GM23338 (cell line): Measurements from ENCODE around the gene QDPR. TPM values are rescaled to one million over a fixed set of nuclear protein-coding genes. Genes with fewer than 3 reads are reported as not detected.

Experiments
- ATAC-seq: fragments of 200-7000 bp; cut with Tn5 transposase; 3 replicates; pipeline ENCODE4 v1.9.1; 2020
- DNase-seq: peaks from one replicate; pipeline ENCODE4 v3.0.0-alpha.2; 2015; ENCODE audit warnings: low spot score
- H2AFZ ChIP-seq: fragments of 200-600 bp; sonication (generic); 2 replicates; pipeline ENCODE4 v1.8.0; 2016; ENCODE audit warnings: antibody characterized with exemption, mild to moderate bottlenecking, moderate library complexity
- H3F3A ChIP-seq: fragments of 200-600 bp; sonication (generic); replicated peaks from 2 replicates; pipeline ENCODE4 v1.8.0; 2017; ENCODE audit warnings: antibody characterized with exemption, mixed run types, low read depth
- H3K27ac ChIP-seq: fragments of 200-600 bp; sonication (generic); 2 replicates; pipeline ENCODE4 v1.6.1; 2016; ENCODE audit warnings: low read depth
- H3K27me3 ChIP-seq: fragments of 200-600 bp; sonication (generic); 2 replicates; pipeline ENCODE4 v1.8.0; 2016; ENCODE audit warnings: mild to moderate bottlenecking, mixed run types, moderate library complexity; ENCODE audit not compliant: insufficient read depth
- H3K36me3 ChIP-seq: fragments of 200-600 bp; sonication (generic); 2 replicates; pipeline ENCODE4 v1.8.0; 2016; ENCODE audit warnings: mild to moderate bottlenecking; ENCODE audit not compliant: insufficient read depth
- H3K4me1 ChIP-seq: fragments of 200-600 bp; sonication (generic); 2 replicates; pipeline ENCODE4 v1.8.0; 2016; ENCODE audit warnings: mild to moderate bottlenecking, moderate library complexity; ENCODE audit not compliant: insufficient read depth
- H3K4me2 ChIP-seq: fragments of 200-600 bp; sonication (generic); 2 replicates; pipeline ENCODE4 v1.7.1; 2017; ENCODE audit warnings: mixed run types
- H3K4me3 ChIP-seq: fragments of 200-600 bp; sonication (generic); 2 replicates; pipeline ENCODE4 v1.6.1; 2016; ENCODE audit warnings: mixed run types
- H3K79me2 ChIP-seq: fragments of 200-600 bp; sonication (generic); replicated peaks from 2 replicates; pipeline ENCODE4 v1.8.0; 2017; ENCODE audit warnings: mild to moderate bottlenecking; ENCODE audit not compliant: insufficient read depth
- H3K9me2 ChIP-seq: fragments of 200-600 bp; sonication (generic); 2 replicates; pipeline ENCODE4 v1.8.0; 2017; ENCODE audit not compliant: insufficient read depth
- H4K20me1 ChIP-seq: fragments of 200-600 bp; sonication (generic); replicated peaks from 2 replicates; pipeline ENCODE4 v1.8.0; 2017; ENCODE audit warnings: mild to moderate bottlenecking; ENCODE audit not compliant: insufficient read depth
- H3K27ac Mint-ChIP-seq: 2 replicates; pipeline ENCODE4 v1.8.0; 2020; ENCODE audit warnings: inconsistent platforms, mild to moderate bottlenecking, moderate library complexity, mixed read lengths
- H3K27me3 Mint-ChIP-seq: 3 replicates; pipeline ENCODE4 v1.8.0; 2022; ENCODE audit warnings: low read depth, mild to moderate bottlenecking, moderate library complexity, mixed read lengths, inconsistent platforms; ENCODE audit not compliant: insufficient read depth, poor library complexity
- H3K36me3 Mint-ChIP-seq: 3 replicates; pipeline ENCODE4 v1.8.0; 2021; ENCODE audit warnings: low read depth, mild to moderate bottlenecking, inconsistent platforms, moderate library complexity, mixed read lengths
- H3K4me1 Mint-ChIP-seq: 3 replicates; pipeline ENCODE4 v1.8.0; 2020; ENCODE audit warnings: mild to moderate bottlenecking, inconsistent platforms, mixed read lengths
- H3K4me3 Mint-ChIP-seq: 3 replicates; pipeline ENCODE4 v1.8.0; 2021; ENCODE audit warnings: moderate library complexity, mild to moderate bottlenecking, inconsistent platforms, mixed read lengths
- H3K9me3 Mint-ChIP-seq: 3 replicates; pipeline ENCODE4 v1.8.0; 2020; ENCODE audit warnings: moderate library complexity, mild to moderate bottlenecking, inconsistent platforms, mixed read lengths
- CREB1 ChIP-seq: fragments of 250-450 bp; sonication (Bioruptor Pico); IDR thresholded peaks from 2 replicates; pipeline ENCODE4 v1.5.0; 2020; ENCODE audit warnings: low read depth, mild to moderate bottlenecking, moderate library complexity
- JUNB ChIP-seq: IDR thresholded peaks from one replicate; pipeline ENCODE4 v1.6.1; 2016; ENCODE audit warnings: antibody characterized with exemption; ENCODE audit not compliant: unreplicated experiment
- ZNF114 ChIP-seq: fragments of 250-450 bp; sonication (Bioruptor Pico); IDR thresholded peaks from 2 replicates; pipeline ENCODE4 v1.5.0; 2020; ENCODE audit warnings: mild to moderate bottlenecking, moderate library complexity
- ZNF331 ChIP-seq: fragments of 250-450 bp; sonication (Bioruptor Pico); IDR thresholded peaks from 2 replicates; pipeline ENCODE4 v1.5.0; 2020; ENCODE audit warnings: low read depth, mild to moderate bottlenecking, moderate library complexity
- ZNF462 ChIP-seq: fragments of 250-450 bp; sonication (Bioruptor Pico); IDR thresholded peaks from 2 replicates; pipeline ENCODE4 v1.5.0; 2020; ENCODE audit warnings: mild to moderate bottlenecking, moderate library complexity
- polyA plus RNA-seq: library from polyadenylated mRNA; unstranded; fragments of >200 nt; fragmentation: Nextera tagmentation; extraction: Ambion mirVana; gene quantifications from 2 replicates; pipeline ENCODE4 v1.2.1, GENCODE V29; 2016
- total RNA-seq: library from RNA; depleted of rRNA; stranded (reverse); fragments of >200 nt; shearing (Covaris generic); gene quantifications from 2 replicates; pipeline ENCODE4 v1.2.3, GENCODE V29; 2014
- TF ChIP-seq, protein P1 (sequence below), 2 experiments: fragments of 200-600 bp in 1 of 2; sonication (generic) in 1 of 2; conservative IDR thresholded peaks; 2 replicates each; pipeline versions ENCODE4 v1.5.1 to v1.6.1; 2016 to 2017; ENCODE audit warnings: antibody characterized with exemption in 2 of 2, low read depth in 2 of 2, mild to moderate bottlenecking in 2 of 2, moderate library complexity in 1 of 2
- TF ChIP-seq, protein P2 (sequence below): IDR thresholded peaks from 2 replicates; pipeline ENCODE4 v1.6.1; 2016; ENCODE audit warnings: antibody characterized with exemption

QDPR gene
- total and polyA plus RNA-seq, 2 experiments from 2014 or later = 31.5 to 42.7 TPM

DNA sequence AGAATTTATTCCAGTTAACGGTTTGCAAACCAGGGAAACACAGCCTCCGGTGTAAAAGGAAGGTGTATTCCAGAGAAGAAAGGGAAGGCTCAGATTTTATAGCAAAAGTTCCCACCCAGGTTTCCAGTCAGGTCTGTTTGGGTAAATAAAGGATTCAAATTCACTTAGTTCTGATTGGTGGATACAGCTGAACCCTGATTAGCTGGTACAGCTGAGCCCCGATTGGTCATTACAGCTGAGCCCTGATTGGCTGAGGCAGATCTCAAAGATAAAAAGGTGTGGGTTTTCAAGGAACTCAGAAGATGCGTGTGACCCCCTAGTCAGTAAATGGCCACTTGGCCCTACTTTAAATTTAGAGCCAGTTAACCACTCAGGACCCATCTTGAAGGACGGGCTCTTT is 9.7 kb upstream of the QDPR start (continued):
- TF ChIP-seq CREB1 (CRISPR knock-in tag) = no peak
- TF ChIP-seq, protein P1, sequence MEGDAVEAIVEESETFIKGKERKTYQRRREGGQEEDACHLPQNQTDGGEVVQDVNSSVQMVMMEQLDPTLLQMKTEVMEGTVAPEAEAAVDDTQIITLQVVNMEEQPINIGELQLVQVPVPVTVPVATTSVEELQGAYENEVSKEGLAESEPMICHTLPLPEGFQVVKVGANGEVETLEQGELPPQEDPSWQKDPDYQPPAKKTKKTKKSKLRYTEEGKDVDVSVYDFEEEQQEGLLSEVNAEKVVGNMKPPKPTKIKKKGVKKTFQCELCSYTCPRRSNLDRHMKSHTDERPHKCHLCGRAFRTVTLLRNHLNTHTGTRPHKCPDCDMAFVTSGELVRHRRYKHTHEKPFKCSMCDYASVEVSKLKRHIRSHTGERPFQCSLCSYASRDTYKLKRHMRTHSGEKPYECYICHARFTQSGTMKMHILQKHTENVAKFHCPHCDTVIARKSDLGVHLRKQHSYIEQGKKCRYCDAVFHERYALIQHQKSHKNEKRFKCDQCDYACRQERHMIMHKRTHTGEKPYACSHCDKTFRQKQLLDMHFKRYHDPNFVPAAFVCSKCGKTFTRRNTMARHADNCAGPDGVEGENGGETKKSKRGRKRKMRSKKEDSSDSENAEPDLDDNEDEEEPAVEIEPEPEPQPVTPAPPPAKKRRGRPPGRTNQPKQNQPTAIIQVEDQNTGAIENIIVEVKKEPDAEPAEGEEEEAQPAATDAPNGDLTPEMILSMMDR (conservative IDR thresholded peaks at IDR 0.05; ENCODE audit: low read depth in 2 of 2) = no peak

DNA sequence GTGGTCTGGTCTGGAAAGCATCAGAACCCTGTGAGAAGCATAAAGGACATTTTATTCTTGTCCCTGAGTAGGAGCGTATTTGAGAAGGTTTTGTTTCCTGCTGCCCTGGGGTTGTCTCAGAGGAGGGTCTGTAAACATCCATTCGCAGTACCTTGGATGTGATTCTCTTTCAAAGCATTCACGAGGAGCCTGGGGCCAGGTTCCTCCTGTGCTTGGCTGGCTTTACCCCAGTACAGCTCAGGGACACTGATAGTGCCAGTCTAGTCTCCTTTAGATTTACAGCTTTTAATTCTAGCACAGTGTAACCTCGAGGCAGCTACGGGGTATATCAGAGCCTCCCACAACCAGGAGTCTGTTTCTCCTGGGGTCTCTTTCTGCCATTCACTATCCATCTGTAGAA is 5.8 kb upstream of the QDPR start:
- H3K4me1 ChIP-seq = peaks cover 34% of the 10 kb centered on the region
- peak overlapping the region; percentile 39 for H3K4me2 ChIP-seq
- peak; percentile 90 for ATAC-seq
- H3K36me3 Mint-ChIP-seq = no peaks in the 10 kb centered on the region
- peaks cover 4% of the 10 kb centered on the region for H3K27me3 Mint-ChIP-seq
- H3K4me1 Mint-ChIP-seq = peaks cover 38% of the 10 kb centered on the region
- H3K9me2 ChIP-seq = no peaks in the 10 kb centered on the region
- no peaks in the 10 kb centered on the region for H4K20me1 ChIP-seq
- no peak overlapping the region for H3K27ac ChIP-seq
- peak overlapping the region; percentile 27; the same call in 1 of the 3 replicates for H3K4me3 Mint-ChIP-seq
- peak overlapping the region; percentile 74 for H2AFZ ChIP-seq
- DNase-seq = peak; percentile 20
- TF ChIP-seq, protein P1 (conservative IDR thresholded peaks at IDR 0.05; ENCODE audit: low read depth in 2 of 2) = no peak
- TF ChIP-seq ZNF331 (CRISPR knock-in tag) = no peak
- TF ChIP-seq, protein P2, sequence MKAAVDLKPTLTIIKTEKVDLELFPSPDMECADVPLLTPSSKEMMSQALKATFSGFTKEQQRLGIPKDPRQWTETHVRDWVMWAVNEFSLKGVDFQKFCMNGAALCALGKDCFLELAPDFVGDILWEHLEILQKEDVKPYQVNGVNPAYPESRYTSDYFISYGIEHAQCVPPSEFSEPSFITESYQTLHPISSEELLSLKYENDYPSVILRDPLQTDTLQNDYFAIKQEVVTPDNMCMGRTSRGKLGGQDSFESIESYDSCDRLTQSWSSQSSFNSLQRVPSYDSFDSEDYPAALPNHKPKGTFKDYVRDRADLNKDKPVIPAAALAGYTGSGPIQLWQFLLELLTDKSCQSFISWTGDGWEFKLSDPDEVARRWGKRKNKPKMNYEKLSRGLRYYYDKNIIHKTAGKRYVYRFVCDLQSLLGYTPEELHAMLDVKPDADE = no peak
- TF ChIP-seq JUNB = no peak
- no peak for TF ChIP-seq CREB1 (CRISPR knock-in tag)
- no peak for TF ChIP-seq ZNF462
- no peak for TF ChIP-seq ZNF114 (CRISPR knock-in tag)
- 0 out of 2 replicates have a peak, but pooled peaks cover 5% of the 10 kb centered on the region for H3K27me3 ChIP-seq
- H3K4me3 ChIP-seq = peak overlapping the region; percentile 14; the same call in 1 of the 2 replicates
- H3K9me3 Mint-ChIP-seq = no peaks in the 10 kb centered on the region
- peak overlapping the region; percentile 63; the same call in 1 of the 2 replicates for H3K27ac Mint-ChIP-seq
- no peaks in the 10 kb centered on the region for H3F3A ChIP-seq
- no peaks in the 10 kb centered on the region for H3K79me2 ChIP-seq
- H3K36me3 ChIP-seq = no peaks in the 10 kb centered on the region
